GM19035 (cell line): ENCODE results near the gene SRM.
"Not testable (repeated sequence)": the region's sequence is repeated elsewhere in the genome, so short reads cannot be mapped to it uniquely, and the experiment has no call there.

ENCODE experiments used
- ATAC-seq: cut with Tn5 transposase; IDR thresholded peaks from one replicate; pipeline ENCODE4 v1.9.1; 2021; ENCODE audit not compliant: unreplicated experiment

The SRM gene

DNA sequence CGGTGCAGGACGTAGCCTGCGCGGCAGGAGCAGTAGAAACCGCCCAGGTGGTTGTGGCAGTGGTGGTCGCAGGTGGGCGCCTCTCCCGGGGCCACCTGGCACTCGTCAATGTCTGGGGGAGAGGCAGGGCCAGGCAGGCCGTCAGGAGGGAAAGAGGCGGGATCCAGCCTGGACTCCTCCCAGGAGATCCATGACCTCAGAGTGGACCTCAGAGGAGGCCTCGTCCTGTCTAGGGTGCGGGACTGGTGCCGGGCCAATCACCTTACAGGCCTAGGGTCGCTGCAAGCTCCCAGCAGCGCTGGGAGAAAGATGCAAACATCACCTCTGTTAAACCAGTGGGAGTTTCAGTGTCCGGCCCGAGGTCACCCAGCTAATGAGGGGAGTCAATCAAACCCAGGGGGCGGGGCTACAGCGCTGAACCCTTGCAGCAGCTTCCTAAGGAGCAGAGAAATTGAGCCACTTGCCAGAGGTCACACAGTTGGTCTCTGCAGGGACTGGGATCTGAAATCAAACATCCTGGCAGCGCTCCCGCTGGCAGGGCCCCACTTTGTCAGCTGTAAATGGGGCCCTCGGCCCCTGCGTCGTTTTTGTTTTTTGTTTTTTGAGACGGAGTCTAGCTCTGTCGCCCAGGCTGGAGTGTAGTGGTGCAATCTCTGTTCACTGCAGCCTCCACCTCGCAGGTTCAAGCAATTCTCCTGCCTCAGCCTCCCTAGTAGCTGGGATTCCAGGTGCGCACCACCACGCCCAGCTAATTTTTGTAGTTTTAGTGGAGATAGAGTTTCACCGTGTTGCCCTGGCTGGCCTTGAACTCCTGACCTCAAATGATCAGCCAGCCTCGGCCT lies 14.2 kb downstream of the SRM start:
- ATAC-seq = no peak

DNA sequence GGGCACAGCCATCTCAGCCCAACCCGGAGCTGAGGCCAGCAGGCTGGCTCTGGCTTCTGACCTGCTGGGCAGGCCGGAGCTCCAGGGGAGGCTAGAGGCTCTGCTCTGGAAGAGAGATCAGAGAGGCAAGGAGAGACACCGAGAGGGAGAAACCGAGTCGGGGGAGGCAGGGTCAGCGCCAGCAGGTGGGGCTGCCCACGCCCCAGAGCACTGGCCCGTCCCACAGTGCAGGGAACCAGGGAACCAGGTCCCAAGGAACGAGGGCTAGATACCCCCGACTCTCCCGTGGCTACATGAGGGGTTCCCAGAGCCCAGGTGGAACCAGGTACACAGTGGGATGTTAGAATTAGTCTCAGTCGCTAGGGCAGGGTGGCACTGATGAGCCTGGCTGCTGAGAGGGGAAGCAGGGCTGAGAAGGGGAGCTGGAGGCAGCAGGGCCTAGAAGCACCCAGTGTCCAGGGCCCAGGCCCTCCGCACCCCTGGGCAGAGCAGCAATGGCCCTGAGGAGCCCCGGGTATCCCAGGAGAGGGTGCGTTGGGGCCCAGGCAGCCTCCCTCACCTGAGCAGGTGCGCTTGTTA lies 14.9 kb downstream of the SRM start:
- ATAC-seq = no peak

DNA sequence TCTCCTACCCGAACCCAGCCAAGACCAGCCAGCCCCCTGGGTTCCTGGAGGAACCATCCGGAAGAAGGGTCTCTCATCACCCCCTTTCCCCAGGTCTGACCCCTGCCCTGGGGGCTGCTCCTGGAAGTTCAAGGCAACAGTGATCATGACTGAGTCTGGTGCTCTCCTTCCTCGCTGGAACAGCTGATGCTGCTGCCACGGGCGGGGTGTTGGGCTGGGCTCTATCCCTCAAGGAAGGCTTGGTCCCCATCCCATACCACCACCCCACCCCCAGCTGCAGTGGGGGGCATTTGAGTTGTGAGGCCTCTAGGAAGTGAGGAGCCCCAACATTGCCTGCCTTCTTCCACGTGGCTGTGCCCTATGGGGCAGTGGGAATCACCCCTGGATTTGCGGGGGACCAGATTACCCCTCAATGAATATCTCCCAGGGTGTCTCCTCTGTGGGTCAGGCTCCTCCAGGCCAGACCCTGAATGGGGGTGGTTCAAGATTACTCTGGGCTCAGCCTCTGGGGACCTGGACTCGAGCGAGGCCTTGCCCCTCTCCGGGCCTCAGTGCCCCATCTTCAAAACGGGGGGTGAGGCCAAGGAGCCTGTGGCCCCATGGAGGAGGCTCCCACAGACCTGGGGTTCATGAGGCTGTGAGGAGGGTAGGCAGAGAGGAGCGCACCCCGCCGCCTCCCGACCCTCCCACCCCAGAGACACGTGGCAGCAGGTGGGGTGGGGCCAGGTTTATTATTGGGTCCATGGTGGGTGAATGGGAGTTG lies 15.6 kb downstream of the SRM start:
- no peak for ATAC-seq

DNA sequence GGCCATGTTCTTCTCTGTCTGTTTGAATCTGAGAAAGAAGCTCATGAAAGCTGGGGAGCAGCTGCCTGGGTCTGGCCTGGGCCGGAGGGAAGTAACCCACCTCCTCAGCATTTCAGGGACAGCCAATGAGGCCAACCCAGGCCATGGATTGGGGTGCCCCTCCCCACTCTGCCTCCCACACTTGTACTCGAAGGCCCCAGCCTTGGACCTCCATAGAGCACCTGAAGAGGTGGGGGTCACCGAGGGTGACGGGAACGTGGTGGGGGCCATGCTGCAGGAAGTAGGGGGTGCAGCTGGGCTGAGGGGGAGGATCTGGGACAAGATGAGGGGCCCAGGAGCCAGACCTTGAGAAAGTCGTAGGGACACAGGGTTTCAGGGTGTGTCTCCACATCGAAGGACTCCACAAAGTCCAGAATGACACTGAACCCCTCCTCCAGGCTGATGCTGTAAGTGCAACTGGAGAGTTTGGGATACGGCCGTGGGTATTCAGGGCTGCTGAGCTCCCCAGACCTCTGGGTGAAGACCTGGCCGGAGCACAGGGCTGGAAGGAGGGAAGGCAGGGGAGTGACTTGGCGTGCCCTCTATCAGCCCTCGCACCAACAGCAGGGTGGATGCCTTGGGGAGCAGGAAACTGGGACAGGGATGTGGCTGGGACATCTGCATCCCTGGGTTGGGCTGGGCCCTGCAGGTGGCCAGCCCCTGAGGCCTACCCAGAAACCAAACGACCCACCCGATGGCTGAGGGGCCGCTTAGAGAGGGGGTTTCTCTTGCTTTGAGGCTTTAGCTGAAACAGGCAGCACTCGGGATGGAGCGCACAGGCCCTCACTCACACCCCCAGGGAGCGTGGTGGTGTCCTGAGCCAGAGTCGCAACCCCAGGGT lies 16.6 kb downstream of the SRM start:
- no peak for ATAC-seq

DNA sequence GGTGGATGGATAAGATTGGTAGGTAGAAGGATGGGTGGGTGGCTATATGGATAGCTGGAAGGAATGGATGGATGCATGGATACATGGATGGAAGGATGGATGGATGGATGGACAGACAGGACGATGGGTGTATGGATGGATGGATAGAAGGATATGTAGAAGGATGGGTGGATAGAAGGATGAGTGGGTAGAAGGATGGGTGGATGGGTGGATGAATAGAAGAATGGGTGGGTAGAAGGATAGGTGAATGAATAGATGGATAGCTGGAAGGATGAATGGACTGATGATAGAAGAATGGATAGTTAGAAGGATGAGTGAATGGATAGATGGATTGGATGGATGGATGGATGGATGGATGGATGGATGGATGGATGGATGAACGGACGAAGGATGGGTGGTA lies 17.8 kb downstream of the SRM start:
- no peak for ATAC-seq

DNA sequence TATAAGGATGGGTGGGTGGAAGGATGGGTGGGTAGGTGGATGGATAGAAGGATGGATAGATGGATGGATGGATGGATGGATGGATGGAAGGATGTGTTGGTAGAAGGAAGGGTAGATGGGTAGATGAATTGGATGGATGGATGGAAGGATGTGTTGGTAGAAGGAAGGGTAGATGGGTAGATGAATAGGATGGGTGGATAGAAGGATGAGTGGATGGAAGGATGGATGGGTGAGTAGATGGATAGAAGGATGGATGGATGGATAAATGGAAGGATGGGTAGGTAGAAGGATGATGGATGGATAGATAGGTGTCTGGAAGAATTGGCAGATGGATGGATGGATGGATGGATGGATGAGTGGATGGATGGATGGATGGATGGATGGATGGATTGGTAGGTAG lies 18.8 kb downstream of the SRM start:
- ATAC-seq = no peak

DNA sequence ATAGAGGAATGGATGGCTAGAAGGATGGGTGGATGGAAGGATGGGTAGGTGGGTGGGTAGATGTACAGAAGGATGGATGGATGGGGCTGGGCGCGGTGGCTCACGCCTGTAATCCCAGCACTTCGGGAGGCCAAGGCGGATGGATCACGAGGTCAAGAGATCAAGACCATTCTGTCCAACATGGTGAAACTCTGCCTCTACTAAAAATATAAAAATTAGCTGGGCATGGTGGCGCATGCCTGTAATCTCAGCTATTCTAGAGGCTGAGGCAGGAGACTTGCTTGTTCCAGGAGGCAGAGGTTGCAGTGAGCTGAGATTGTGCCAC lies 19.8 kb downstream of the SRM start:
- not testable (repeated sequence) for ATAC-seq

DNA sequence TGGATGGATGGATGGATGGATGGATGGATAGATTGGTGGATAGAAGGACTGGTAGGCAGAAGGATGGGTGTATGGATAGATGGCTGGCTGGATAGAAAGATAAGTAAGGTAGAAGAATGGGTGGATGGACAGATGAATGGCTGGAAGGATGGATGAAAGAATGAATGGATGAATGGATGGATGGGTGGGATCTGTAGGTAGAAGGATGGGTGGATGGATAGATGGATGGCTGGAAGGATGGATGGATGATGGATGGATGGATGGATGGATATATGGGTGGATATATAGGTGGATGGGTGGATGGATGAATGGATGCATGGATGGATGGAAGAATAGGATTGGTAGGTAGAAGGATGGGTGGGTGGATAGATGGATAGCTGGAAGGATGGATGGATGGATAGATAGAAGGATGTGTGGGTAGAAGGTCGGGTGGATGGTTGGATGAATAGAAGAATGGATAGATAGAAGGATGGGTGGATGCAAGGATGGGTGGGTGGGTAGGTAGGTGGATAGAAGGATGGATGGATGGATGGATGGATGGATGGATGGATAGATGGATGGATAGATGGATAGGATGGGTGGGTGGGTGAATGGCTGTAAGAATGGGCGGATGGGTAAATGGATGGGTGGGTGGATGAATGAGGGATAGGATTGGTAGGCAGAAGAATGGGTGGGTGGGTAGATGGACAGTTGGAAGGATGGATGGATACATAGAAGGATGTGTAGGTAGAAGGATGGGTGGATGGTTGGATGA lies 20.3 kb downstream of the SRM start:
- ATAC-seq = no peak

DNA sequence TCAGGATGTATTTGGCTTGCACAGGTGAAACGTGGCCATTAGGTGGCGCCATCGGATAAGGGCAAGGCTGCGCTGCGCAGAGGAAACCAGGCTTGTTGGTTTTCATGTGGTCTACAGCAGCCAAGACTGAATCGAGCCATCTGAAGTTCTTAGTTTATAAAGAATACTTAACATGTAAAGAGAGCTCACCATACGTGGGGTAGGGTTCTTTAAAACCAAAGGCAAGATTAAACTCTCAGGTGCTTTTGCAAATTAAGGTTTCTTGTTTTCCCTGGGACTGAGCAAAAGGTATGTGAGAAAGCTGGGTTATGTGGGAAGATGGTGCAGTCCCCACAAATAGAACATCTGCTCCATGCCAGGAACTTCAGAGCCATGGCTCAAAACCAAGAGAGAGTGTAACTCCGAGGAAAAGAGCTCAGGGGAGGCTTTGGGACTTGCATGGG lies 22.1 kb downstream of the SRM start:
- no peak for ATAC-seq

DNA sequence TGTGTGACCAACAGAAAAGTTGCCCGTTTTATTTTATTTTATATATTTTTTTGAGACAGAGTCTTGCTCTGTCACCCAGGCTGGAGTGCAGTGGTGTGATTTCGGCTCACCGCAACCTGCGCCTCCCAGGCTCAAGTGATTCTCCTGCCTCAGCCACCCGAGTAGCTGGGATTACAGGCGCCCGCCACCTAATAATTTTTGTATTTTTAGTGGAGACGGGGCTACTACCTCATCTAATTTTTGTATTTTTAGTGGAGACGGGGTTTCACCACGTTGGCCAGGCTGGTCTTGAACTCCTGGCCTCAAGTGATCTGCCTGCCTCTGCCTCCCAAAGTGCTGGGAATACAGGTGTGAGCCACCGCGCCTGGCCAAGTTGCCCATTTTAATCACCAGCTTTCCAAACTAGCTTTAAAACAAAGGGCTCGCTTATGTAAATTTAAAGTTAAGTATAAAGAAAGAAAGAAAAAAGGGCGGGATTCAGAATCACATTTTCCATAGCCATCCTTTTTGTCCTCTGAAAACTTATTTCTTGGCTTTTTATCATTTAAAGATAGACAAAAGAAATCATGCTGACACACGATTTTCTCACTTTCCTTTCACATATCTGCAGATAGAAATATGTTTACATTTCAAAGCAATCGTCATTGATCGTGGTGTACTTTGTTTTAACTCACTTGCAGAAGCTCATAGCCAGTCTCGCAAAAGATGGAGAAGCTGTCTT lies 22.6 kb downstream of the SRM start:
- not testable (repeated sequence) for ATAC-seq

DNA sequence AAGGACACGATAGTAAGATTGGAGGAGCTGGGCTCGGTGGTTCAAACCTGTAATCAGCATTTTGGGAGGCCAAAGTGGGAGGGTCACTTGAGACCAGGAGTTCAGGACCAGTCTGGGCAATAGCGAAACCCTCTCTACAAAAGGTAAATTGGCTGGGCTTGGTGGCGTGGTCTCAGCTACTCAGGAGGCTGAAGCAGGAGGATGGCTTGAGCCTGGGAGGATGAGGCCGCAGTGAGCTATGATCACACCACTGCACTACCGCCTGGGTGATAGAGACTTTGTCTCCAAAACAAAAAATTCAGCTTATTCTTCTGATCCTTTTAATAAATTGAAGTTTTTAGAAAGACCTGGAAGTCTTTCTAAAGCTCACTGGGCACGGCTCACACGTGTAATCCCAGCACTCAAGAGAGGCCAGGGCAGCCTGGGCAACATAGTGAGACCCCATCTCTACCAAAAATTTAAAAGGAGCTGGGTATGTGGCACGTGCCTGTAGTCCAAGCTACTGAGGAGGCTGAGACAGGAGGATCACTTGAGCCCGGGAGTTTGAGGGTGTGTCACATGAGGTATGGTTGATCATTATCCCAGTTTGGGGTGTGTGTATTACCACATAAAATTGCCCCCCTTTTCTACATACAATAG lies 28.1 kb downstream of the SRM start:
- no peak for ATAC-seq

DNA sequence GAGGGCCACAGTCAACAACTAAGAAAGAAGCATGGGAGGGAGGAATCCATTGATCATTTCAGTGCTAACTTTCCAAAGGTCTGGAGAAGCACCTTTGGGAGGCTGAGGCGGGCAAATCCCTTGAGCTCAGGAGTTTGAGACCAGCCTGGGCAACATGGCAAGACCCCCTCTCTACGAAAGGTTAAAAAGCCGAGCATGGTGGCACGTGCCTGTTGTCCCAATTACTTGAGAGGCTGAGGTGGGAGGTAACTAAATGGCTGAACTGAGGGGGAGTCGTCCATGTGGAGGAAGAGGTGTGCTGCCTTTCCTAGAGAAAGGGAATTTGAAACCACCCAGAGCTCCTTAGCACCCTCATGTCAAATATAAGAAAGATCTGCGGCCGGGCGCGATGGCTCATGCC lies 29.0 kb downstream of the SRM start:
- no peak for ATAC-seq

DNA sequence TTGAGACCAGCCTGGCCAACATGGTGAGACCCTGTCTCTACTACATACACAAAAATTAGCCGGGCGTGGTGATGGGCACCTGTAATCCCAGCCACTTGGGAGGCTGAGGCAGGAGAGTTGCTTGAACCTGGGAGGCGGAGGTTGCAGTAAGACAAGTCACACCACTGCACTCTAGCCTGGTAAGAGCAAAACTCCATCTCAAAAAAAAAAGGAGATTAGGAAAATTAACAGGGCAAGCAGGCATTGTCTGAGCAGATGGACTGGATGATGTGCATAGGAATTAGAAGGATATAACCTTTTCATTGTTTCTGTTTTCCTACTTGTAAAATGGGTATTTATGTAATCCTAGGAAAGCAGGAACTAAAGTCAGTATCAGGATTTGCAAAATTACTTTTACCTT lies 31.8 kb downstream of the SRM start:
- no peak for ATAC-seq

DNA sequence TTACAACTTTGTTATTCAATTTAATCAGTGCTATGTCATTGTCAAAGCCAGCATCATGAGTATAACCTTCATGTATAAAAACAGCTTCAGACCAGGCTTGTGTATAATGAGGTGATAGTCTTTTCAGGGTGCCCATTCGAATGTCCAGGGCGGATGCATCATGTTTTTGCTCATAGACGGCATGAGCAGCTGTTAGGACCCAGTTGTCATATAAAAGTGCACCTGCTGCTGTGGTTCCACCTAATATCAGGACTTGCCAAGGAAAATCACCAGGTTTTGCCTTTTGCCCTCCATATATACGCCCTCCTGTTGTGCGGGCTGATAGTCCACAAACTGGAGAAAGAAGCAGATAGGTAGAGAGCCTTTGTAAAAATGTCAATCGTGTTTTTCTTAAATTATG lies 32.5 kb downstream of the SRM start:
- ATAC-seq = no peak

DNA sequence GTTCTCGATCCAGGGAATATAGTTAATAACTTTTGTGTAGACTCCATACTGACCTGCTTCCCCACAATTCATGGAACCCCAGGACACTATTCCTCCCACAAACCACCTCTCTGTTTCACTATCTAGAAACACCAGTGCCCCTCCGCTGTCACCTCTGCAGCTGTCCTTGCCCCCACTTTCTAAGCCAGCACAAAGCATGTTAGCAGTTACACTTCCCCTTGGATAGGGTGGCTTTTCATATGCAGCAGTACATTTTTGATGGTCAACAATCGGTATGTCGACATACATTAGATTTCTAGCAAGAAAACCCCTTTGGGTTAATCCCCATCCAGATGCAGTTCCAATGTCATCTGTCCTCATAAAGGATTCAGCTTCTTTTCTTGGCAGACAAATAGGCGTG lies 32.9 kb downstream of the SRM start:
- ATAC-seq = no peak

DNA sequence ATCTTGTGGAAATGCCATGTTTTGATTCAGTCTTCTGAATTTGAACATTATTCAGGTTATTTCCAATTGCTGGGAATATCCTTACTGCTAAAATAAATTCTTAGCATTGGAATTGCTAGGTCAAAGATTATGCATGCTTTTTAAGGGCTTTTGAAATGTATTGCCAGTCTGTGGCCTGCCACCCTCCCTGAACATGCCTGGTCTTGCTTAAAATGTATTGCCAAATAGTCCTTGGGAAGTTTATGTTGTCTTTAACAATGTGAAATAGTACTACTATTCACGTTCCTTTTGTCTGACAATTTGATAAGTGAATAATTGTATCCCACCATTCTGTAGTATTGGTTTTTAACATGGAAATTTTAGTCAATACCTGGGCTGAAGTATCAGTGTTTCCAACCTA lies 33.8 kb downstream of the SRM start:
- no peak for ATAC-seq

DNA sequence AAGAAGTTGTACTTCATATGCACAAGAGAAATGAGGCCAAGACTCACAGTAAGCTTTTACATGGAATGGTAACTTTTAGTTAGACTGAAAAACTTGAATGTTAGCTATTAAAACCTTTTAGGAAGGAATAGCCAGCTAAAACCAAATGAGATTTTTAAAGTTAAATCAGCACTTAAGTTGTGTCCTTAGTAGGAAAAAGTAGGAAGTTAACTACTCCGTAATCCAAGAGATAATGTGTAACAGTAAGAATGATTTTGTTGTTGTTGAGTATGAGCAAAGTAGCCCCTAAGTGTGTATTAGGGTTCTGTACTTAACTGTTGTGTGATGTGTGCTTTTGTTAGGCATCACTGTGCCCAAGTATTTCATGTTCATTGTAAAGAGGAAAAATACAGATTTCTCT lies 34.2 kb downstream of the SRM start:
- ATAC-seq = no peak

DNA sequence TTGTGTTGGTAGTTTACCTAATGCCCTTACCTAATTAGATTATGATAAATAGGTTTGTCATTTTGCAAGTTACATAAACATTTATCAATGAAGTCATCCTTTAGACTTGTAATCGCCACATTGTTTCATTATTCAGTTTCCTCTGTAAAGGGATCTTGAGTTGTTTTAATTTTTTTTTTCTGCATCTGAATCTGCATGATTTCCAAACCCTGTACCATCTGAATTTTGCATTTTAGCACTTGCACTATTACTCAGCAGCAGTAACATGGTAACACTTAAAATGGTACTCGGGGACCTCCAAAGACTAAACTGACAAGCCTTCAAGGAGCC lies 35.0 kb downstream of the SRM start:
- no peak for ATAC-seq

DNA sequence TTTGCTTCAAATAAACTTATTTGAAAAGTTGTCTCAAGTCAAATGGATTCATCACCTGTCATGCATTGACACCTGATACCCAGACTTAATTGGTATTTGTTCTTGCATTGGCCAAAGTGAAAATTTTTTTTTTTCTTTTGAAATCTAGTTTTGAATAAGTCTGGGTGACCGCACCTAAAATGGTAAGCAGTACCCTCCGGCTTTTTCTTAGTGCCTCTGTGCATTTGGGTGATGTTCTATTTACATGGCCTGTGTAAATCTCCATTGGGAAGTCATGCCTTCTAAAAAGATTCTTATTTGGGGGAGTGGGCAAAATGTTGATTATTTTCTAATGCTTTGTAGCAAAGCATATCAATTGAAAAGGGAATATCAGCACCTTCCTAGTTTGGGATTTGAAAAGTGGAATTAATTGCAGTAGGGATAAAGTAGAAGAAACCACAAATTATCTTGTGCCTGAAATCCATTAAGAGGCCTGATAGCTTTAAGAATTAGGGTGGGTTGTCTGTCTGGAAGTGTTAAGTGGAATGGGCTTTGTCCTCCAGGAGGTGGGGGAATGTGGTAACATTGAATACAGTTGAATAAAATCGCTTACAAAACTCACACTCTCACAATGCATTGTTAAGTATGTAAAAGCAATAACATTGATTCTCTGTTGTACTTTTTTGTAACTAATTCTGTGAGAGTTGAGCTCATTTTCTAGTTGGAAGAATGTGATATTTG lies 35.5 kb downstream of the SRM start:
- no peak for ATAC-seq
